Testis (tissue), 2 donors: Measurements from ENCODE around the gene LTBP1.

Experiments
- CTCF ChIP-seq, 3 experiments: fragments of 450-650 bp in 2 of 3; fragments of 200-600 bp in 1 of 3; sonication (generic) in 1 of 3; IDR thresholded peaks; one replicate each; pipeline ENCODE4 v1.5.1; 2016 to 2019; ENCODE audit warnings: antibody characterized with exemption in 3 of 3, mild to moderate bottlenecking in 2 of 3, moderate library complexity in 1 of 3
- POLR2A ChIP-seq: fragments of 450-650 bp; IDR thresholded peaks from one replicate; pipeline ENCODE4 v1.6.1; 2017; ENCODE audit warnings: antibody characterized with exemption, mild to moderate bottlenecking, moderate library complexity

GRCh38 chr2:33167622-33168245, 221.0 kb downstream of the LTBP1 start:
- TF ChIP-seq CTCF (IDR thresholded peaks at IDR 0.05) (no peak), POLR2A (no peak)
